Mesothelial cell of epicardium (in vitro differentiated cells): Measurements from ENCODE around the gene MAMLD1. TPM values are rescaled to one million over a fixed set of nuclear protein-coding genes. Genes with fewer than 3 reads are reported as not detected.

Experiments
- DNase-seq, 2 experiments: peaks; one replicate each; pipeline ENCODE4 v3.0.0; 2021; ENCODE audit warnings: low spot score in 2 of 2; ENCODE audit not compliant: unreplicated experiment in 2 of 2
- H3K27ac Mint-ChIP-seq: 2 replicates; pipeline ENCODE4 v1.8.0; 2021; ENCODE audit warnings: mixed read lengths
- H3K27me3 Mint-ChIP-seq: 2 replicates; pipeline ENCODE4 v1.8.0; 2021; ENCODE audit warnings: low read depth, mixed read lengths
- H3K36me3 Mint-ChIP-seq: 2 replicates; pipeline ENCODE4 v1.8.0; 2021; ENCODE audit warnings: mixed read lengths
- H3K4me1 Mint-ChIP-seq: 2 replicates; pipeline ENCODE4 v1.8.0; 2021; ENCODE audit warnings: mixed read lengths
- H3K4me3 Mint-ChIP-seq: 2 replicates; pipeline ENCODE4 v1.8.0; 2021; ENCODE audit warnings: mild to moderate bottlenecking, moderate library complexity, mixed read lengths
- H3K9me3 Mint-ChIP-seq: 2 replicates; pipeline ENCODE4 v1.8.0; 2021; ENCODE audit warnings: mixed read lengths
- CTCF ChIP-seq: fragments of 200-600 bp; sonication (generic); IDR thresholded peaks from one replicate; pipeline ENCODE4 v1.5.0; 2021; ENCODE audit warnings: antibody characterized with exemption; ENCODE audit not compliant: unreplicated experiment
- total RNA-seq: library from RNA; stranded (reverse); gene quantifications from 3 replicates; pipeline ENCODE4 v1.2.1, GENCODE V29; 2021

The MAMLD1 gene
- total RNA-seq, 1 donor from 2014 or later = 1.4 TPM

- Mint-ChIP-seq H3K36me3 (no peaks in the 10 kb centered on the region), H3K4me1 (no peaks in the 10 kb centered on the region), H3K9me3 (peaks cover 2% of the 10 kb centered on the region), H3K27me3 (peaks cover 10% of the 10 kb centered on the region), H3K4me3 (no peak overlapping the region), H3K27ac (no peak overlapping the region)
- no peak for DNase-seq
- TF ChIP-seq CTCF = no peak
Observed at GRCh38 chrX:150408007-150408406, 44.9 kb downstream of the MAMLD1 start.

GRCh38 chrX:150408561-150408960 lies 45.4 kb downstream of the MAMLD1 start:
- H3K4me1 Mint-ChIP-seq = no peaks in the 10 kb centered on the region
- peaks cover 12% of the 10 kb centered on the region for H3K27me3 Mint-ChIP-seq
- H3K27ac Mint-ChIP-seq = no peak overlapping the region
- no peak for DNase-seq
- no peaks in the 10 kb centered on the region for H3K36me3 Mint-ChIP-seq
- peaks cover under 1% of the 10 kb centered on the region for H3K9me3 Mint-ChIP-seq
- H3K4me3 Mint-ChIP-seq = no peak overlapping the region
- no peak for TF ChIP-seq CTCF

GRCh38 chrX:150409486-150409885 lies 46.4 kb downstream of the MAMLD1 start:
- no peak for TF ChIP-seq CTCF
- peaks cover 3% of the 10 kb centered on the region for H3K9me3 Mint-ChIP-seq
- no peak for DNase-seq
- H3K36me3 Mint-ChIP-seq = no peaks in the 10 kb centered on the region
- no peak overlapping the region for H3K4me3 Mint-ChIP-seq
- H3K27me3 Mint-ChIP-seq = peaks cover 11% of the 10 kb centered on the region
- no peak overlapping the region for H3K27ac Mint-ChIP-seq
- no peaks in the 10 kb centered on the region for H3K4me1 Mint-ChIP-seq

GRCh38 chrX:150409964-150410363 lies 46.8 kb downstream of the MAMLD1 start:
- Mint-ChIP-seq H3K36me3 (no peaks in the 10 kb centered on the region), H3K4me3 (no peak overlapping the region), H3K9me3 (peaks cover 3% of the 10 kb centered on the region), H3K27ac (no peak overlapping the region), H3K4me1 (no peaks in the 10 kb centered on the region), H3K27me3 (peaks cover 11% of the 10 kb centered on the region)
- TF ChIP-seq CTCF = no peak
- DNase-seq = no peak

GRCh38 chrX:150410513-150410912 lies 47.4 kb downstream of the MAMLD1 start:
- H3K4me3 Mint-ChIP-seq = no peak overlapping the region
- DNase-seq = no peak
- no peaks in the 10 kb centered on the region for H3K36me3 Mint-ChIP-seq
- TF ChIP-seq CTCF = no peak
- H3K27ac Mint-ChIP-seq = no peak overlapping the region
- peaks cover 11% of the 10 kb centered on the region for H3K27me3 Mint-ChIP-seq
- no peaks in the 10 kb centered on the region for H3K4me1 Mint-ChIP-seq
- H3K9me3 Mint-ChIP-seq = peaks cover 3% of the 10 kb centered on the region

GRCh38 chrX:150411656-150412055 lies 48.5 kb downstream of the MAMLD1 start:
- H3K9me3 Mint-ChIP-seq = peaks cover 3% of the 10 kb centered on the region
- DNase-seq = no peak
- no peak overlapping the region for H3K27ac Mint-ChIP-seq
- no peak overlapping the region for H3K4me3 Mint-ChIP-seq
- peaks cover 11% of the 10 kb centered on the region for H3K27me3 Mint-ChIP-seq
- TF ChIP-seq CTCF = no peak
- no peaks in the 10 kb centered on the region for H3K4me1 Mint-ChIP-seq
- H3K36me3 Mint-ChIP-seq = no peaks in the 10 kb centered on the region
